Measurements from ENCODE around the gene FAM186B.
A peak's percentile ranks its signal among the peaks of the same experiment; 100 is the strongest.
"Not testable (repeated sequence)": the region's sequence is repeated elsewhere in the genome, so short reads cannot be mapped to it uniquely, and the experiment has no call there.

The FAM186B gene, protein sequence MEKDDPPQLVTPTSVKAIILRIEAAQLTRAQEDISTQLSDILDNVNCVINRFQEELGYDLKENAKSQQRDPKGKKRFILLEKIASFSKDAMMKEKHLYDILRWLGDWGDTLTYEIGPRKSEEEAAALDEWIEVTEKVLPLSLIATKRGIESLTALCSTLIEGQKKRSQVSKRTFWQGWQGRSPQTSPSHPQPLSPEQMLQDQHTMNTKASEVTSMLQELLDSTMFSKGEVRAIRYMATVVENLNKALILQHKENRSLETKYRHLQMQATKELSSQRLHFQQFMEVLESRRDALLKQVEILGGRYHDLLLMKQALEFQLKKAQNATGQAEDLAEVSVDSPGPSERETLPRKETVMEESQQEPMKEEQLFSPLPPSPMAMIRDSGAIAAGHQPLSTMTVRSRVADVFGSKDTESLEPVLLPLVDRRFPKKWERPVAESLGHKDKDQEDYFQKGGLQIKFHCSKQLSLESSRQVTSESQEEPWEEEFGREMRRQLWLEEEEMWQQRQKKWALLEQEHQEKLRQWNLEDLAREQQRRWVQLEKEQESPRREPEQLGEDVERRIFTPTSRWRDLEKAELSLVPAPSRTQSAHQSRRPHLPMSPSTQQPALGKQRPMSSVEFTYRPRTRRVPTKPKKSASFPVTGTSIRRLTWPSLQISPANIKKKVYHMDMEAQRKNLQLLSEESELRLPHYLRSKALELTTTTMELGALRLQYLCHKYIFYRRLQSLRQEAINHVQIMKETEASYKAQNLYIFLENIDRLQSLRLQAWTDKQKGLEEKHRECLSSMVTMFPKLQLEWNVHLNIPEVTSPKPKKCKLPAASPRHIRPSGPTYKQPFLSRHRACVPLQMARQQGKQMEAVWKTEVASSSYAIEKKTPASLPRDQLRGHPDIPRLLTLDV

DNA sequence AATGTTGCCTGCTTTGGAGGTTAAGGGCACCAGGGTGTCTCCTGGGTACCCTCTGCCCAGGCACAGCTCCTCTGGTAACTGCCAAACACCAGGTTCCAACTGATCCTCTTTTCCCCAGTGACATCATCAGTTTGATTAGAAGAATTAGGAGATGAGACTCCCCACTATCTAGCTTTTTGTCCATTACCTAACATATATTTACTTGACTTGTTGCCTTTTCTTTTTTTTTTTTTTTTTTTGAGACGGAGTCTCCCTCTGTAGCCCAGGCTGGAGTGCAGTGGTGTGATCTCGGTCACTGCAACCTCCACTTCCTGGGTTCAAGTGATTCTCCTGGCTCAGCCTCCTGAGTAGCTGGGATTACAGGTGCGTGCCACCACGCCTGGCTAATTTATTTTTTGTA is at the start of gene FAM186B:
Gene FAM186B (minus strand): TSS at position 101 of the 400 bp plus-strand sequence. CDS start 162 bp downstream, outside the sequence.
- not testable (repeated sequence) for DNase-seq

DNA sequence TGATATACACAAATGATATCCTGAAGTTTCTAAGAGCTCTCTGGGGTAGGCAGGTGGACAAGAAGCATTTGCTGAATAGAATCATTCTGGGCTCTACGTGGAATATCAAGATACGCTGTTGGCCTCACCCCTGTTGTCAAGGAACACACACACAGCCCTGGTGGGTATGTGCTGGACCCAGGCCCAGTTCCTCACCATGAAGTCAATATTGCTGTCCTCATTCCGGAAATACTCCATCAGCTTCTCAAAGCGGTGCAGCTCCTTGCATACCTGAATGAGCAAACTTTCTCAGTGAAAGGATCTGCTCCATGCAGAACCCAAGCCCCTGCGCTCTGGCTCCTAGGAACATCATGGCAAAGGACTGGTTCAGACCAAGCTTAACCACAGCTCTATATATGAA is 49.3 kb upstream of the FAM186B start:
- no peak for DNase-seq

DNA sequence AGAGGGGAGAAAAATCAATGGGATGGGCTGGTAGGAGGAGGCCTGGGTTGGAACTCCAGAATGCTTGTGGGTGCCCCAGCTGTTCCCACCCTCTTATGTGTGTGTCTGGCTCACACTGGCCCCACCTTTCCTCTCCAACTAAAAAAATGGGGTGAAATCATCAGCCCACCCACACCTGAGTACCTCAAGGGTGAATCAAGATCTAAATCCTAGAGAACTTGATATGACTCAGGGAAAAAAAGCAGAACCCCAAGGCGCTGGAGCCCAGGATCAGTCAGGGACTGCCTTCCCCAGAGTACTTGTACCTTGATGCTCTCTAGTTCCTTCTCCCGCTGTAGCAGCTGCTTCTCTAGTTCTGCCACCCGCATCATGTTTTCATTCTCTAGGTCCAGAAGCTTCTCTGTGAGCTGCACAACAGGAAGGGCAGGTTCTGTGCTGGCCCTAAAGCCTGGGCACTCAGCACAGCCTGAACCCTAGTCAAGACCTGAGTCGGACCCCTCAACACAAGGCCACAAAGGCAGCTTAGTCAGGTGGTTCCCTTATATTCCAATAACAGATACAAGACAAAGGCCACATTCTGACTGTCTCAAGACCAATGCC is 47.6 kb upstream of the FAM186B start:
- DNase-seq, result no peak

DNA sequence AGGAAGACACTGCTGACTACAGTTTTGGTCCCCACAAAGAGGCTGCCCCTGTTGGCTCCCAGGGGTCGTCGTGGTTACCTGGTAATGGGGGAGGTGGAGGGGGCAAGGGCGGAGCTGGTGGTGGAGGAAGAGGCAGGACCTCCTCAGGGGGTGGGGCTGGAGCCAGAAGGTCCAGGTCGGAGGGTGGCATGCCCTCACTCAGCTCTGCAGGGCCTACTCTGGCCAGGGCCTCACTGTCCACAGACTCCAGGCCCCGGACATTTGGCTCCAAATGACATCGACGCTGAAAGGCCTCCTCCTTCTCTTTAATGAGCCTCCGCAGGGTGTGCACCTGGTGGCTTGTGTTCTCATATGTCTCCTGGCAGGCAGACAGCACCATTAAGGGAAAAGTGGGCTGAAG is 46.4 kb upstream of the FAM186B start:
- no peak for DNase-seq

DNA sequence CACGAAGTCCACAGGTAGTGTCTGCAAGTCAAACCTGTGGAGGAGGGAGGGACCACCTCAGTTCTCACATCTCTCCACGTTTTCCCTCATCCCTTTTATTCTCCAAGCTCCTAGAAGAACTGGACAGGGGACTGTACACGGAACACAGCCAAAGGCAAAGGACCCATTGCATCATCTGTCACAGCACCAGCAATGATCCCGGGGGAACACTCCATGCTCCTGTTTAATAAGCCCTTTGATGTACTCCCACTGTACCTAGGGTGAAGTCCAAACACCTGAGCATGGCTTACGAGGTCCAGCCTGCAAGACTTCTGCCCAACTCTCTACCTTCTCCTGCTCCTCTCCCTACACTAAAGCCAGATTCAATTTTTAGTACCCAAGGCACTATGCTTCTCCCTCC is 44.5 kb upstream of the FAM186B start:
- no peak for DNase-seq

DNA sequence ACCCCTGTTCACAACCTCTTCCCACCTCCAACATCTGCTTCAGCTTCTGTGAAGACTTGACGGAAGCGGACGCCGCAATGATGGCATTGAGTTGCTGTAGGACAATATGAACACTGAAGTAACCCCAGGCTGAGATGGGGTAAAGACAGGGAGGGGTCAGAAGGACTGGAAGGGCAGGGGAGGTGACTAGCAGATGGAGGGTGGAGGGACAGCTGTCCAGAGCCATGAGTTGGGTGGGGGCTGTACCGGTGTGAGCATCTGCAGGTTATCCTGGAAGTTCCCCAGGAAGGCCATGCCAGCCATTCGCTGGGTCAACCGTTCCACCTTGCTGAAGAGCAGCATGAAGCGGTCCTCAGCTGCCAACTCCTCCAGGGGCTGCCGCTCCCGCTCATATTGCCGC is 44.0 kb upstream of the FAM186B start:
- DNase-seq, result no peak

DNA sequence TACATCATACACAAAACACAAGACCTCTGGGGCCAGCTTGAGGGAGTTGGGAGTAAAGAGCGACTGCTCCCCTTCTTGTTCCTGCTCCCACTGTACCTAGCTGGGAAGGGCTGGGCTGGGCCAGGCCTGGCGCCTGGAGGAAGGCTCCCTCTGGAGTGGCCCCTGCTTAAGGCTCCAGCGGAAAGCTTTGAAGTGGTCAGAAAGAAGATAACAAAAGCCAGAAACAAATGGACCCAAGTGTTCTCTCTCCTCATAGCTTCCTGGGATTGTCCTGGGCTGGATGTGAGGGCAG is 43.2 kb upstream of the FAM186B start:
- no peak for DNase-seq

DNA sequence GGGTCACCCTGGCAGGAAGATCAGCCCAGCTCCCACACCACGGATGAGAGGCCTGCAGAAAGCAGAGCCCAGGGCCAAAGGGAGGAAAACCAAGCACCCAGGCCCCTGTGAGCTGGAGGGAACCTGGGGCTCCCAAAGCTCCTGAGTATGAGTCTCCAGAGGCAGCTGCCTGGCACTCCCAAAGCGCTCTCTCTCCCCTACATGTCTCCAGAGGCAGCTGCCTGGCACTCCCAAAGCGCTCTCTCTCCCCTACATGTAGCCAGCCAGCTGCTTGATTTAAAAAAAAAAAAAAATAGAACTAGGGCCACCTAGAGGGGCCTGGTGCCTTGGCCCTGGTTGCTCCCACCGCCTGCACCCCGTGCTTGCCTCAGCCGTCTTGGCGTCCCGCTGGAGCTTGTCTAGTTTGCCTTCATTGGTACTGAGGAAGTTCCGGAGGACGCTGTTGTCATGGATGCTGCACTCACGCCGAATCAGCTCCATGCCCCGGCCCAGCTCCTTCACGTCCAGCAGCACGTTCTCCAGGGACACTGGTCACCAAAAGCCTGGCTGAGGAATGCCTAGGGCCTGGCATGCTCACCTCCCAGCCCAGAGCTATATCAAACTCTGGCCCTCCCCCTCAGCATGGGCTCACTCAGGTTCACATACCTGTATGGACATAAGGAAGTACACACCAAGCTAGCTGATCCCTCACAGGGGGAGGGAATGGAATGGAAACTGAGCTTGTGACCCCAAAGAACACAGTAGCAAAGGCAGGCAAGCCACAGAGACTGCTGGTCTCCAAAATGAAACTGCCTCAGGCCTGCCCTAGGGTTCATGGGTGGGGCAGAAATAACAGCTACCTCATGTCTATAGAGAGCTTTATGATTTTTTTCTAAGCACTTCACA is 42.6 kb upstream of the FAM186B start:
- DNase-seq, result no peak

DNA sequence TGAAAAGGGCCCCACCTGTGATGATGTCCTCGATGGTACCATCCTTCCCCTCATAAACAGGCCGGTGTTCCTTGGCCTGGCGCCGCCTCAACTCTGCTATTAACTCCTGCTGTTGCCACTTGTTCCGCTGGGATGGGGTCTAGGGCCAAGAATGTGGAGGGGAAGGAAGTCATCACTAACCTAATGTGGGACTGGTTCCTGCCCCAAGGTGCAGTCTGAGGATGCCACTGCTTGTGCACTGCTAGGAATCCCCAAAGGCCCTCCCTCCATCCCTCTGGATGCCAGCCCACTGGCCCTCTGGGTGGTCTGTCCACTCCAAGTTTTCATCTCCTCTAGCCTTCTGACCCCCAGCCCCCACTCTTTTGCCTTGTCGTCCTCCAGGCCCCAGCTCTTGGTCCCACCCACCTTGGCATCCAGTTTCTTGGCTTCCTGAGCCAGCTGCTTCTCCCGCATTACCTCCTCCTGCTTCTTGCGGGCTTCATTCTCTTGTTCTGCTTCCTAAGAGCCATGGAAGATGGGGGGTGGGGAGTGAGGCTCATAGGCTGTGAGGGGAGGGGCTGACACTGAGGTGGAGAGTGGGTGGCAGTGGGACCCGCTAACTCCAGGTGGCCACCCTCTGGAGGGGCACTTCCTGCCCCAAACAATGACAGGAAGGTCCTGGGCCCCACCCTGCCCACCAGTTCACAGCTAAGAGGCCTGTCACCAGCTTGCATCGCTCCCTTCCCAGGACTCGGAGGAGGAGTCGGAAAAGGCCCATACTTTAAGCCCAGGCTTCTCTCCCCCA is 41.6 kb upstream of the FAM186B start:
- DNase-seq, result no peak

DNA sequence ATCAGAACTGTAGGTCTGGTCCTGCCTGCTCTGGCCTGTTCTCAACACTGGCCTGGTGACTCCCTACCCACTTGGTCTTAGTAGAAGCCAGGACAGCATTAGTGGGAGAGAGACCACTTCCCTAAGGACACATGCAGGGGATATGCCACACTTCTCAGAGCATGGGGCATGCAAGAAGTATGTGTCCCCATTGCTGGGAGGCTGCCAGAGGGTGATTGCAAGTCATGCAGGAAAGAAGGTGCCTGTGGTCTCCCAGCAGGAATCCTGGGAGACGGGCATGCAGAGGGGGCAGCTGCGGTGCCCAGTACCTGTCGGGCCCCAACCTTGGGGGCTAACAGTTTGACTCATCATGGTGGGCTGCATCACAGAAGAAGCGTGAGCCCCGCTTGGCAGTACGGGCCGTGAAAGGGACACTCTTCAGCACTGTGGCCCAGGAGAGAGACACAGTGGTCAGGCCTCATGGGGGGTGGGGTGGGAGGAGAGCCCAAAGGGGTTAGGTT is 40.9 kb upstream of the FAM186B start:
- DNase-seq, result no peak

DNA sequence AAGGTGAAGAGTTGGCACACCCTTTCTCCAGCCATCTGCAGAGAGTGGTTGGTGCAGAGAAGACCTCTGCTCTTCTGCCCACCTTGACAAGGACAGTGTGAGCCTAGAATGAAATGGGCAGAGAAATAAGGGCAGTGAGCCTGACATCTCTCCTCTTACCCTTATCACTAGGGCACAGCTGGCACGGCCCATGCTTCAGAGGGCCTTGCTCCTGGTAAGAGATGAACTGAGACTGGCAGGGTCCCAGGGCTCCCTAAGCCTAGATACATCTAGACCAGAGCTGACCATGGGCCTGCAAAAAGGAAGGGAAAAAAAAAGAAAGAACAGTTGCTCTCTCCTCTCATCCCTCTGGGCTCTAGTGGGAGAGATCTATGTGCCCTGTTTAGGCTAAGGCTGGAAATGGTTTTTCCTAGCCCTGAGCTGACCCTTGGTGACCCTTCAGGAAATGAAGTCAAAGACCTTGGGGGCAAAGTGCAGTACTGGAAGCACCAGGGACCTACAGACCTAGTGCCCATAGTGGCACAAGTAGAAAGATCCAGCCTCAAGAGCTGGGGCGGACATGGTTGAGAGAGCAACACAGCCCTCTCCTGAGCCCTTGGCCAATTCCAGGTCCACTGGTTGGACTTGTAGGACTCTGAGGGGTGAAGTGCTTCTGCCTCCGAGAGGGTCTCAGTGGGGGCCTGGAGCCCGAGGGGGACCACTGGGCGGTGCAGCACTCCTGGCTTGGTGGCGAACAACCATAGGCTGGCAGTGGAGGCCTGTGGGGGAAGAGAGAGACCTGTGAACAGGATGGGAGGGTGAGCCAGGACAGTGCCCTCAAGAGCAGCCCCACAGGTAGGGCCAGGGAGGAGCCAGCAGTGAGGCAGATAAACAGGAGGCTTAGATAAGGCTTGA is 40.0 kb upstream of the FAM186B start:
- DNase-seq, result no peak

DNA sequence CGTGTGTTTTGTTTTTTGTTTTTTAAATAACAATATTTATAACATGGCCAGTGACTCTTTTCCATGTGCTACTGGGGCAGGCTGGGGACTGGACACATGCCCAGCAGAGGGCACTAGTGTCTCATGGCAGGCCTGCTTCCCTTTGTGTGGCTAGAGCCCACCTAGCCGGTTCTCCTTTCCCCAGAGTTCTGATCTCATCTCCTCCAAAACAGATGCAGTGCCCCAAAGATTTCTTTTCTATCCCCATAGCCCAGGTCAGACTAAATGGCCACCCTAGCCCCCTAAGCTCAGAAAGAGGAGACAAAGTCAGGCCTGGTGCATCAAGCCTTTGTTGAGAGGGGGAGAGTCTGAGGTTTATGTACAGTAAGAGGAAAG is 39.2 kb upstream of the FAM186B start:
- DNase-seq, result peak; percentile 82

DNA sequence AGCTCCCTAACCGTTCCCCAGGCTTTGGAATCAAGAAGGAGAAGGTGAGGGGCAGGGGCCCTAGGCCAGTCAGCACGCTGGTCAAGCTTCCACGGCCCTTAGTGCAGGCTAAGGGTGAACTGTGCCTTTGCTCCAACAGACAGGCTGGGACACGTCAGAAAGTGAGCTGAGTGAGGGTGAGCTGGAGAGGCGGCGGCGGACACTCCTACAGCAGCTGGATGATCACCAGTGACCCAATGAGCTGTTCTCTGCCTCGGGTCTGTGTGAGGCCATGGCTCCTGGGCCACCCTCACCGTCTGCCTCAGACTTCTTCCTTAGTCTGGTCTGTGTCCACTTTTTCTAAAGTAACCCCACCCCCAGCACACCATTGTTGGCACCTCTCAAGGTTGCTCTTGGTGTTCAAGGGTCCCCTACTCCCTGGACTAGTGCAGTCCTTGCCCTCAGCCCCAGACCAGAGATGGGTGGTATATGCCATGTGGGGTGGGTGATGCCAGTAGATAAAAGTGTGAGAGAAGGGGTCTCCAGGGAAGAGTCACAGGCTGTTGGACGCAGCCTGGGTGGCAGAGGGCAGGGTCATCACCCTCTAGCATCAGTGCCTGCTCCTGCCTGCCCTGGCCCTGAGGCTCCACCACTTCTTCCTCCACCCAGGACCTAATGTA is 38.7 kb upstream of the FAM186B start:
- no peak for DNase-seq

DNA sequence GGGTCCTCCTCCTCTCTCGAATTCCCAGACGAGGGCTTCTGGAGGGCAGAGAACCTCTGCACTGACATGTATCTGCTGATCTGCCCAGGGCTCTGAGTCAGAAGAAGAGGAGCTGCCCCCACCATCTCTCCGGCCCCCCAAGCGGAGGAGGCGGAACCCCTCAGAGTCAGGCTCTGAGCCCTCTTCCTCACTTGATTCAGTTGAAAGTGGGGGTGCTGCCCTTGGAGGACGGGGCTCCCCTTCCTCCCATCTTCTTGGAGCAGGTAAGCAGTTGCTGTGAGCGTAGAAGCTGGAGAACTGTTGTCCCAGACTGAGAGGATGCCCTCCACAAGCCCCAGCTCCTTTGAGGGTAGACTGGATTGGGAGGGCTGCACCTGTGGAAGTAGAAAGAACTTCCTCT is 37.7 kb upstream of the FAM186B start:
- no peak for DNase-seq

DNA sequence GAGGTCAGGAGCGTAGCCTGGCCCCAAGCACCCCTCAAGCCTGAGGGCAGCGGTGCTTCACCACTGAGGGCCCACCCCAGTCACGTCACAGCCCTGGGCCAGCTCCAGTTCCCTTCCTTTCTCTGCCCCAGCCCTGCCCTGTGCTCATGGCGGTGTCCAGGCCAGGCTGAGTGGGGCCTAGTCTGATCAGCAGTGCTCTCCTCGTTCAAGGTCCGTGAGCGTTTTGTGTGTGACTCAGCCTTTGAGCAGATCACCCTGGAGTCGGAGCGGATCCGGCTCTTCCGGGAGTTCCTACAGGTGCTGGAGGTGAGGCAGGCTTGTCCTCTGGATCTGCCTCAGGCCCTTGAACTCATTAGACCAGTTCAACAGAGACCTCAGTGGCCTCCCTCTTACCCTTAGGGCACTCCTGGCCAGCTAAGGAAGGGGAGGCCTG is 36.9 kb upstream of the FAM186B start:
- no peak for DNase-seq

DNA sequence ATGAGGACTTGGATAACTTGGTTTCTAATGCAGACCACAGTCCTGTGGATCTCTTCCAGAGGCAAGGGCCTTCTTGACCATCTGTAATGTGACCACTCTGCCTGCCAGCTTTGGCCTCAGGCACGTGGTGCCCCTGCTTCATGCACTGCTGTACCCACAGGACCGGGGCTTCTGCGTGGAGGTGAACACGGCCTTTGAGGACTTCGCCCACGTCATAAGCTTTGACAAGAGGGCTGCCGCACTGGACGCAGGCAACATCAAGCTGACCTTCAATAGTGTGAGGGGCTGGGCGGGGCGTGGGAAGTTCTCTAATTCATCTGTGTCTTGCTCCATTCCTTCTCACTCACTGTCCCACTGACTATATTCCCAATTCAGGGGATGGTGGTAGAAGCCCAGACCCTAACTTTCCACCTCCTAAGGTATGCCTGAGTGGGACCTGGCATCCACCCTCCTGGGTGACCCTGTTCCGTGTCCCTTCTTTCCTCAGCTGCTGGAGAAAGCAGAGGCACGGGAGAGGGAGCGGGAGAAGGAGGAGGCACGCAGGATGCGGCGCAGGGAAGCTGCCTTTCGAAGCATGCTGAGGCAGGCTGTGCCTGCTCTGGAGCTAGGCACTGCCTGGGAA is 36.4 kb upstream of the FAM186B start:
- DNase-seq, result no peak

DNA sequence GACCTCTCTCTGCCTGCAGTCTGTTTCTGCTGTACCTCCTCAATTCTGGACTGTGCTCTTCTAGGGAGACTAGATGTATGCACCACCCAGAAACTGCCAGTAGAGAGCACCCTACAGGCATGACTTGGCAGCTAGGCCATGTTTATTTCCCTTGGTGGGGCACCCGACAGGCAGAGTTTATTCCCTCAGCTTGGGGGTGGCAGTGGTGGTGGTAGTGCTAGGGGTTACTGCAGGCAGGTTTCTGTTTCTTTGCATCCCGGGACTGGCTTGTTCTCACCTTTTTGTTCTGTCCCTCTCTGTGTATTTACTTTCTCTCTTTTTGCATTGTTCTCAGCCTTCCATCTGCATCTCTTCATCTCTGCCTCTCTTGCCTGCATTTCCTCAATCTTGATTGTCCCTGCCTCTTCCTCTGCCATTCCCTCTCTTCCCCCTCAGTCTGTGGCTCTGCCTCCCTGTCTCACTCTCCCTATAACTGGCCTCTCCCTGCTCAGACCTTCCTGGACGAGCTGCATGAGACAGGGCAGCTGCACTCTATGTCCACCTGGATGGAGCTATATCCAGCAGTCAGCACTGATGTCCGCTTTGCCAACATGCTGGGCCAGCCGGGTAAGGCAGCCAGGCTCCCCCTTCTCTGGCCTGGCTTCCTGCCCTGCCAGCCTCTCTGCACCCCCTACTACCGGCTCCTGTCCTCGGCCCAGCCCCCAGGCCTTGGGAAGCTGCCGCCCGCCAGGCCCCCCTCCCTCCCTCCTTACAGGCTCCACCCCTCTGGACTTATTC is 31.7 kb upstream of the FAM186B start:
- DNase-seq, result peak; percentile 53

DNA sequence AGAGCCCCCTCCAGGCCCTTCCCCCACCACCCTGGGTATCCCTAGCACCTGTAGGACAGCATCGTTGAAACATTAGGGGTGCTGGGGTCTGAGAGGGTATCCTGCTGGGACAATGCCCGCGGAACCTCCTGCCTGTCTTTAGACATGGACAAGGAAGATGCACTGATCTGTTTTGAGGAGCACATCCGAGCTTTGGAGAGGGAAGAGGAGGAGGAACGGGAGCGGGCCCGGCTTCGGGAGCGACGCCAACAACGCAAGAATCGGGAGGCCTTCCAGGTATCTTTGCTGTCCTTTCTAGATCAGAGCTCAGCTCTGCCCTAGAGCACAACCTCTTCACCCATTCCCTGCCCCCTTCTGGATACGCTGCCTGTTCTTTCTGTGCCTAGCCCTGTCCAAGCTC is 31.1 kb upstream of the FAM186B start:
- no peak for DNase-seq

DNA sequence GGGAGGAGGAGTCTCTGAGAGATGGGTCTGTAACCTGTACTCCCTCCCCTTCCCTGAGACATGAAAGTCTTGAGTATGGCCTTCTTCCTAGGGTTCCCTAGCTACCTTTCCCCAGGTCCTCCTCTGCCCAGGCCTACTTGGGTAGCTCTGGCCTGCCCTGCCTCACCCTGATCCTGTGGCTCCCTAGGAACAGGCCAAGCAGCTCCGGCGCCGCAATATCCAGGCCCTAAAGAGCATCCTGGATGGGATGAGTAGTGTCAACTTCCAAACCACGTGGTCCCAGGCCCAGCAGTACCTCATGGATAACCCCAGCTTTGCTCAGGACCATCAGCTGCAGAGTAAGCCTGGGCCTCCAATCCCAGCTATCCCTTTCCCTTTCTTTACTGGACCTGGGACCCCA is 30.2 kb upstream of the FAM186B start:
- DNase-seq, result no peak

All from activated naive CD4-positive, alpha-beta T cell treated with Interleukin-2 at 50 U/mL for 16 hours (primary cell).